K562 (cell line): Measurements from ENCODE around the gene MBOAT2. TPM values are rescaled to one million over a fixed set of nuclear protein-coding genes. Genes with fewer than 3 reads are reported as not detected.
"Not testable (repeated sequence)": the region's sequence is repeated elsewhere in the genome, so short reads cannot be mapped to it uniquely, and the experiment has no call there.

Source experiments
- ATAC-seq: fragments of 200-7000 bp; cut with Tn5 transposase; 3 replicates; pipeline ENCODE4 v1.9.1; 2020; ENCODE audit warnings: moderate library complexity
- BruUV-seq: library from RNA; stranded (reverse); fragments of 400-500 nt; replicated peaks from 2 replicates; lab custom pipeline; 2021; lab: Mats Ljungman, UMichigan
- CTCF ChIA-PET: fragments of 300-600 bp; formaldehyde crosslinking; extraction: SDS; loops from one replicate; lab custom pipeline; 2021; ENCODE audit warnings: low intra/inter-chr PET ratio; lab: Yijun Ruan, JAX
- POLR2A ChIA-PET: fragments of 300-600, 350-650 bp; sonication (Branson Sonifier 250); formaldehyde crosslinking; extraction: SDS; loops from one replicate; lab custom pipeline; 2021; ENCODE audit warnings: antibody characterized with exemption, inconsistent platforms; lab: Yijun Ruan, JAX
- DNase-seq, 4 experiments: peaks; one replicate each; pipeline versions ENCODE4 v3.0.0 to v3.0.0-alpha.2; 2011 to 2018; ENCODE audit warnings: low spot score in 3 of 4, mixed read lengths in 3 of 4; ENCODE audit errors: extremely low read depth in 1 of 4
- FAIRE-seq: peaks from 2 replicates; lab custom pipeline; 2011; peaks lifted over from hg19 to GRCh38; lab: Jason Lieb, UNC
- H2AFZ ChIP-seq: 2 replicates; pipeline ENCODE4 v1.6.0; 2011; ENCODE audit warnings: low read depth, low read length, control low read depth, inconsistent platforms
- H3K27ac ChIP-seq: fragments of 200-600 bp; 3 replicates; pipeline ENCODE4 v1.8.0; 2011; ENCODE audit warnings: low read depth, mild to moderate bottlenecking, control low read depth, inconsistent platforms, low read length, moderate library complexity, mixed read lengths; ENCODE audit errors: extremely low read depth
- H3K27me3 ChIP-seq, 2 experiments: fragments of 300-600 bp in 1 of 2; 2 replicates in 1 of 2; 3 replicates in 1 of 2; pipeline versions ENCODE4 v1.6.0 to v1.8.0; 2011; ENCODE audit warnings: inconsistent platforms in 2 of 2, low read length in 2 of 2, mild to moderate bottlenecking in 1 of 2, mixed read lengths in 1 of 2, moderate library complexity in 1 of 2; ENCODE audit not compliant: control insufficient read depth in 2 of 2, insufficient read depth in 2 of 2
- H3K36me3 ChIP-seq: fragments of 300-600 bp; 3 replicates; pipeline ENCODE4 v1.8.0; 2011; ENCODE audit warnings: mild to moderate bottlenecking, low read length, inconsistent platforms; ENCODE audit not compliant: control insufficient read depth, insufficient read depth
- H3K4me1 ChIP-seq, 2 experiments: fragments of 200-600 bp in 1 of 2; replicated peaks in 1 of 2; 2 replicates in 1 of 2; 3 replicates in 1 of 2; pipeline versions ENCODE4 v1.5.1 to v1.8.0; 2011; ENCODE audit warnings: inconsistent platforms in 2 of 2, low read length in 2 of 2, mild to moderate bottlenecking in 1 of 2, mixed read lengths in 1 of 2, moderate library complexity in 1 of 2; ENCODE audit not compliant: control insufficient read depth in 2 of 2, insufficient read depth in 2 of 2
- H3K4me2 ChIP-seq: 2 replicates; pipeline ENCODE4 v1.6.1; 2011; ENCODE audit warnings: low read length, control low read depth, inconsistent platforms, mixed read lengths; ENCODE audit not compliant: insufficient read depth
- H3K4me3 ChIP-seq: fragments of 200-600 bp; sonication (generic), shearing (Covaris generic); 2 replicates; pipeline ENCODE4 v1.5.1; 2016; ENCODE audit warnings: control low read depth, inconsistent platforms
- H3K79me2 ChIP-seq: fragments of 200-600 bp; 3 replicates; pipeline ENCODE4 v1.8.0; 2011; ENCODE audit warnings: low read length, inconsistent platforms; ENCODE audit not compliant: control insufficient read depth, insufficient read depth
- H3K9ac ChIP-seq, 2 experiments: 2 replicates each; pipeline versions ENCODE4 v1.6.0 to v1.6.1; 2011; ENCODE audit warnings: low read depth in 2 of 2, low read length in 2 of 2, control low read depth in 1 of 2, inconsistent platforms in 1 of 2, mild to moderate bottlenecking in 1 of 2, mixed read lengths in 1 of 2; ENCODE audit not compliant: insufficient read depth in 1 of 2
- H3K9me1 ChIP-seq: one replicate; pipeline ENCODE4 v1.6.0; 2011; ENCODE audit warnings: inconsistent platforms, mild to moderate bottlenecking, low read length, moderate library complexity; ENCODE audit not compliant: control insufficient read depth, insufficient read depth
- H3K9me3 ChIP-seq: replicated peaks from 2 replicates; pipeline ENCODE4 v1.5.1; 2011; ENCODE audit warnings: low read depth, low read length, inconsistent platforms; ENCODE audit not compliant: control insufficient read depth, insufficient read depth
- H4K20me1 ChIP-seq: replicated peaks from 2 replicates; pipeline ENCODE4 v1.6.1; 2011; ENCODE audit warnings: low read length, inconsistent platforms, mixed read lengths; ENCODE audit not compliant: control insufficient read depth, insufficient read depth
- ASH1L ChIP-seq: fragments of 450-650 bp; IDR thresholded peaks from 2 replicates; pipeline ENCODE4 v1.6.1; 2018; ENCODE audit warnings: borderline replicate concordance, mild to moderate bottlenecking, low read depth; ENCODE audit not compliant: partially characterized antibody
- C11orf30 ChIP-seq: fragments of 450-650 bp; IDR thresholded peaks from 2 replicates; pipeline ENCODE4 v1.6.1; 2016; ENCODE audit warnings: low read depth, mild to moderate bottlenecking
- CEBPB ChIP-seq: fragments of 450-650 bp; IDR thresholded peaks from 2 replicates; pipeline ENCODE4 v1.6.1; 2016; ENCODE audit warnings: missing genetic modification characterization, missing compliant biosample characterization
- CHAMP1 ChIP-seq: fragments of 450-650 bp; IDR thresholded peaks from 2 replicates; pipeline ENCODE4 v1.6.1; 2016; ENCODE audit warnings: mild to moderate bottlenecking
- GTF2A2 ChIP-seq: IDR thresholded peaks from 2 replicates; pipeline ENCODE4 v1.6.1; 2016; ENCODE audit warnings: mild to moderate bottlenecking, missing genetic modification characterization, missing compliant biosample characterization
- MAFG ChIP-seq: fragments of 450-650 bp; conservative IDR thresholded peaks from 2 replicates; pipeline ENCODE4 v1.6.1; 2016; ENCODE audit warnings: missing genetic modification characterization, missing compliant biosample characterization
- SP1 ChIP-seq: sonication (generic); formaldehyde crosslinking; IDR thresholded peaks from 2 replicates; pipeline ENCODE4 v1.8.1; 2022; ENCODE audit warnings: mild to moderate bottlenecking, missing genetic modification reagents
- TFAP4 ChIP-seq: sonication (generic); formaldehyde crosslinking; IDR thresholded peaks from 2 replicates; pipeline ENCODE4 v1.8.0; 2022; ENCODE audit warnings: missing genetic modification reagents, mild to moderate bottlenecking, moderate library complexity, borderline replicate concordance
- TRIM24 ChIP-seq, 2 experiments: fragments of 450-650 bp; IDR thresholded peaks; 2 replicates each; pipeline ENCODE4 v1.6.1; 2016
- ZNF431 ChIP-seq: sonication (generic); formaldehyde crosslinking; IDR thresholded peaks from 2 replicates; pipeline ENCODE4 v1.8.0; 2022; ENCODE audit warnings: mild to moderate bottlenecking, missing genetic modification reagents
- WGBS: fragments of 100-300 bp; shearing (Covaris generic); methylation state at CpG from one replicate; pipeline ENCODE4 v1.1.6; 2016; ENCODE audit warnings: low coverage, mixed read lengths; ENCODE audit not compliant: insufficient coverage; ENCODE audit errors: missing lambda C conversion rate; 5-methylcytosine and 5-hydroxymethylcytosine counted together
- in situ Hi-C: fragments of 300-500 bp; cut with MboI; formaldehyde crosslinking; loops from 4 replicates; pipeline ENCODE4 v1.15.0; 2018; ENCODE audit warnings: inconsistent platforms, mixed read lengths
- intact Hi-C: fragments of 100-400 bp; cut with micrococcal nuclease; formaldehyde crosslinking; loops from 2 replicates; pipeline ENCODE4 v1.14.2; 2022
- polyA plus RNA-seq, 8 experiments: library from polyadenylated mRNA; depleted of rRNA in 4 of 8; stranded (reverse) in 5 of 8; unstranded in 3 of 8; fragments of >200 nt; fragmentation: Nextera tagmentation in 2 of 8; fragmentation: Illumina TruSeq in 1 of 8; extraction: Ambion mirVana in 2 of 8; extraction: Trizol in 1 of 8; gene quantifications; 2 replicates each; pipeline versions ENCODE4 v1.2.1 to v1.2.3, GENCODE V29; 2011 to 2014; ENCODE audit warnings: inconsistent platforms in 1 of 8, missing spikeins in 1 of 8
- total RNA-seq, 7 experiments: library from RNA; depleted of rRNA in 6 of 7; stranded (reverse); fragments of >200 nt in 6 of 7; fragmentation: Illumina TruSeq in 2 of 7; extraction: Trizol in 2 of 7; gene quantifications; 2 replicates each; pipeline versions ENCODE4 v1.2.1 to v1.2.3, GENCODE V29; 2011 to 2021; ENCODE audit warnings: low replicate concordance in 1 of 7

Gene MBOAT2
- total and polyA plus RNA-seq, 9 of the 15 experiments (the other 6 are each of a cell fraction or from before 2014, with no cell fraction given), result 8.4 to 122 (median 27.6) TPM

GRCh38 chr2:8896671-8897070 lies 106.8 kb downstream of the MBOAT2 start:
- H2AFZ ChIP-seq, H3K4me2 ChIP-seq, H3K27ac ChIP-seq, POLR2A ChIA-PET, H3K9ac ChIP-seq, H3K4me3 ChIP-seq, H3K9me1 ChIP-seq, FAIRE-seq, CTCF ChIA-PET, H3K27me3 ChIP-seq, in situ Hi-C loops, ATAC-seq, H4K20me1 ChIP-seq, intact Hi-C loops, BruUV-seq, DNase-seq: not testable (repeated sequence)
- H3K4me1 ChIP-seq, result peaks cover 13 to 33% of the 10 kb centered on the region in 2 experiments; a peak in 4 of 5 replicates
- H3K36me3 ChIP-seq, result peaks cover 32% of the 10 kb centered on the region
- H3K79me2 ChIP-seq, result peaks cover 19% of the 10 kb centered on the region
- 0 out of 2 replicates have a peak, but pooled peaks have one; percentile 5 for TF ChIP-seq CEBPB (tag)
- WGBS, result 73% methylated on average over 5 of the region's 5 CpGs
- H3K9me3 ChIP-seq, result peaks cover 18% of the 10 kb centered on the region

- POLR2A ChIA-PET, result interaction anchor here (0.6 to 1.5 kb wide), 4 partner anchors 13 to 90 kb away, joined by 3 to 5 read pairs (median 4); no protein-coding TSS in a partner anchor
- peak overlapping the region; percentile 74 for H3K4me2 ChIP-seq
- intact Hi-C loops, result loop anchor here (2.0 kb wide), 1 partner anchor 28 kb away; no protein-coding TSS in a partner anchor
- 86% methylated on average over 13 of the region's 13 CpGs for WGBS
- peaks cover 40% of the 10 kb centered on the region for H3K36me3 ChIP-seq
- in situ Hi-C loops, H4K20me1 ChIP-seq, FAIRE-seq, H3K9me1 ChIP-seq, CTCF ChIA-PET, H3K4me3 ChIP-seq, H3K27me3 ChIP-seq, BruUV-seq: not testable (repeated sequence)
- DNase-seq (peak in 2 of 4 experiments; percentile 36 to 48), ATAC-seq (peak; percentile 44)
- peaks cover 18% of the 10 kb centered on the region for H3K9me3 ChIP-seq
- H3K27ac ChIP-seq, result peak overlapping the region; percentile 99
- H3K79me2 ChIP-seq, result peaks cover 26% of the 10 kb centered on the region
- peak overlapping the region; percentile 93 for H2AFZ ChIP-seq
- peaks cover 13 to 33% of the 10 kb centered on the region in 2 experiments; a peak in 4 of 5 replicates for H3K4me1 ChIP-seq
- peak overlapping the region in 1 of 2 experiments; percentile 65; a peak in 1 of 4 replicates for H3K9ac ChIP-seq
- TF ChIP-seq ZNF431 (CRISPR knock-in tag), result 0 out of 2 replicates have a peak, but pooled peaks have one; percentile 8
- peak; percentile 90 for TF ChIP-seq SP1 (CRISPR knock-in tag)
- peak; percentile 90; the same call in 1 of the 2 replicates for TF ChIP-seq CHAMP1
- TF ChIP-seq TRIM24 (IDR thresholded peaks at IDR 0.05), result peak in 1 of 2 experiments; percentile 49; a peak in 1 of 4 replicates
- 0 out of 2 replicates have a peak, but pooled peaks have one; percentile 8 for TF ChIP-seq TFAP4
- TF ChIP-seq MAFG (tag), result peak; percentile 86
- TF ChIP-seq ASH1L, result peak; percentile 70
- peak; percentile 89 for TF ChIP-seq C11orf30
- TF ChIP-seq GTF2A2 (tag), result 0 out of 2 replicates have a peak, but pooled peaks have one; percentile 42
Measured at GRCh38 chr2:8895087-8895912, 108.2 kb downstream of the MBOAT2 start.
